Measurements from ENCODE around the gene GALNT11. TPM values are rescaled to one million over a fixed set of nuclear protein-coding genes. Genes with fewer than 3 reads are reported as not detected.

The GALNT11 gene
- total RNA-seq, 3 donors from 2014 or later, result 57.1 to 65.7 (median 58.7) TPM

- no peak for TF ChIP-seq POLR2A (IDR thresholded peaks at IDR 0.05)
- TF ChIP-seq CTCF (IDR thresholded peaks at IDR 0.05), result no peak
- TF ChIP-seq POLR2AphosphoS5 (IDR thresholded peaks at IDR 0.05), result no peak
- Histone ChIP-seq H3K36me3 (peaks cover 12% of the 10 kb centered on the region), H3K4me3 (no peak overlapping the region), H3K27me3 (no peaks in the 10 kb centered on the region), H3K9me3 (no peaks in the 10 kb centered on the region), H3K27ac (no peak overlapping the region), H3K4me1 (no peaks in the 10 kb centered on the region)
- no peak for DNase-seq (ENCODE audit: low spot score in 2 of 2)
- intact Hi-C loops (cut with DNase I; ENCODE audit: low total_unique reads), result no loop called here
Measured at GRCh38 chr7:152161171-152161570, 135.7 kb downstream of the GALNT11 start.

GRCh38 chr7:152162287-152162686, 136.8 kb downstream of the GALNT11 start:
- Histone ChIP-seq H3K36me3 (peaks cover 17% of the 10 kb centered on the region), H3K9me3 (no peaks in the 10 kb centered on the region), H3K4me3 (no peak overlapping the region), H3K27ac (no peak overlapping the region), H3K4me1 (no peaks in the 10 kb centered on the region), H3K27me3 (no peaks in the 10 kb centered on the region)
- DNase-seq (ENCODE audit: low spot score in 2 of 2), result no peak
- intact Hi-C loops (cut with DNase I; ENCODE audit: low total_unique reads), result no loop called here
- TF ChIP-seq CTCF (IDR thresholded peaks at IDR 0.05) (no peak), POLR2AphosphoS5 (IDR thresholded peaks at IDR 0.05) (no peak), POLR2A (IDR thresholded peaks at IDR 0.05) (no peak)

Other genes with a start within 250 kb of the GALNT11 start
- 10 to 100 TPM; 32.3 to 56.6 (median 34.4) TPM for gene PRKAG2, start 148.6 kb upstream of the GALNT11 start, total RNA-seq
- gene GALNTL5, start 69.2 kb upstream of the GALNT11 start, total RNA-seq, result not detected

Data from breast epithelium (tissue), 4 donors.